Aorta (tissue), 5 donors: ENCODE measurements around the gene C10orf95. TPM values are rescaled to one million over a fixed set of nuclear protein-coding genes. Genes with fewer than 3 reads are reported as not detected.
"Not testable (repeated sequence)": the region's sequence is repeated elsewhere in the genome, so short reads cannot be mapped to it uniquely, and the experiment has no call there.

ENCODE experiments used
- ATAC-seq: fragments of 200-7000 bp; cut with Tn5 transposase; one replicate; pipeline ENCODE4 v1.9.1; 2022; ENCODE audit warnings: moderate library complexity; ENCODE audit not compliant: low FRiP score
- DNase-seq, 2 donors: peaks; one replicate each; pipeline ENCODE4 v3.0.0-alpha.2; 2020
- H3K27ac ChIP-seq, 2 donors: one replicate each; pipeline ENCODE4 v1.5.1; 2013; ENCODE audit warnings: low read length in 2 of 2, mild to moderate bottlenecking in 2 of 2, moderate library complexity in 2 of 2, control low read depth in 1 of 2, inconsistent platforms in 1 of 2, low read depth in 1 of 2
- H3K27me3 ChIP-seq, 2 donors: one replicate each; pipeline ENCODE4 v1.6.1; 2013; ENCODE audit warnings: control low read depth in 1 of 2, low read length in 1 of 2, mild to moderate bottlenecking in 1 of 2, moderate library complexity in 1 of 2; ENCODE audit not compliant: insufficient read depth in 2 of 2, control insufficient read depth in 1 of 2
- H3K36me3 ChIP-seq, 2 donors: one replicate each; pipeline ENCODE4 v1.6.1; 2013; ENCODE audit warnings: control low read depth in 1 of 2, low read length in 1 of 2, mild to moderate bottlenecking in 1 of 2; ENCODE audit not compliant: insufficient read depth in 2 of 2, control insufficient read depth in 1 of 2
- H3K4me1 ChIP-seq, 2 donors: one replicate each; pipeline ENCODE4 v1.6.1; 2013; ENCODE audit warnings: low read length in 2 of 2, control low read depth in 1 of 2, mild to moderate bottlenecking in 1 of 2, moderate library complexity in 1 of 2; ENCODE audit not compliant: insufficient read depth in 2 of 2, control insufficient read depth in 1 of 2
- H3K4me3 ChIP-seq, 2 donors: one replicate each; pipeline ENCODE4 v1.5.1; 2013; ENCODE audit warnings: low read length in 2 of 2, control low read depth in 1 of 2, mild to moderate bottlenecking in 1 of 2
- H3K9me3 ChIP-seq: one replicate; pipeline ENCODE4 v1.6.1; 2013; ENCODE audit warnings: mild to moderate bottlenecking, low read length; ENCODE audit not compliant: control insufficient read depth
- WGBS, 2 donors: extraction: QIAGEN DNeasy Blood & Tissue Kit; methylation state at CpG; one replicate each; pipeline ENCODE4 v1.1.7; 2013; 5-methylcytosine and 5-hydroxymethylcytosine counted together
- intact Hi-C, 2 donors: fragments of 100-400 bp; cut with DNase I; formaldehyde crosslinking; loops; one replicate each; pipeline versions ENCODE4 v1.14.2 to v1.15.0; 2022
- long read RNA-seq, 2 donors: library from polyadenylated mRNA; unstranded; transcript quantifications; one replicate each; pipeline ENCODE4 v2.0.0, GENCODE V29; 2020 to 2021
- polyA plus RNA-seq, 2 donors: library from polyadenylated mRNA; stranded (reverse); fragments of 200-250 nt; gene quantifications; one replicate each; pipeline ENCODE4 v1.2.3, GENCODE V29; 2013
- total RNA-seq, 2 donors: library from RNA; stranded (reverse); fragmentation: NEBNext Ultra II Directional; extraction: Animal tissue kit (Norgen Biotek cat#: 25700); gene quantifications; one replicate each; pipeline ENCODE4 v1.2.1, GENCODE V29; 2021
- donor health status: healthy with polysubstance abuse.
- donor health status: Bipolar disorder and iron deficiency.
- donor health status: DM: no; HTN: no; CAD: no.
- donor health status: DM: no; HTN: no; CAD: no.
- donor health status: DM: yes; HTN: yes; CAD: no.

Gene C10orf95, protein sequence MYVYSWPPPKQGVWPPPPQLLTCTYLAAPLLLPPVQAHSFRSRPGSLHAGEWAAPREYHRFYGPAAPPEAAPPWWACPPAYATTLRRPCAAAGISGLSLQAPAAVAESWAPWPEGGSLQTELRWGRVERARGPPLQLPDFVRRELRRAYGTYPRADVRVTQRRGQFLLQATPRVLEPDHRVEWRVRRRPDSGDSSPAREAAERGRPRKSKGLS
- total RNA-seq (not detected), polyA plus RNA-seq (under 1 TPM in 1 of 2 donors, not detected in 1; 0.36 TPM)
- long read RNA-seq, donor 1: 0 reads
- long read RNA-seq, donor 2: 0 reads

DNA sequence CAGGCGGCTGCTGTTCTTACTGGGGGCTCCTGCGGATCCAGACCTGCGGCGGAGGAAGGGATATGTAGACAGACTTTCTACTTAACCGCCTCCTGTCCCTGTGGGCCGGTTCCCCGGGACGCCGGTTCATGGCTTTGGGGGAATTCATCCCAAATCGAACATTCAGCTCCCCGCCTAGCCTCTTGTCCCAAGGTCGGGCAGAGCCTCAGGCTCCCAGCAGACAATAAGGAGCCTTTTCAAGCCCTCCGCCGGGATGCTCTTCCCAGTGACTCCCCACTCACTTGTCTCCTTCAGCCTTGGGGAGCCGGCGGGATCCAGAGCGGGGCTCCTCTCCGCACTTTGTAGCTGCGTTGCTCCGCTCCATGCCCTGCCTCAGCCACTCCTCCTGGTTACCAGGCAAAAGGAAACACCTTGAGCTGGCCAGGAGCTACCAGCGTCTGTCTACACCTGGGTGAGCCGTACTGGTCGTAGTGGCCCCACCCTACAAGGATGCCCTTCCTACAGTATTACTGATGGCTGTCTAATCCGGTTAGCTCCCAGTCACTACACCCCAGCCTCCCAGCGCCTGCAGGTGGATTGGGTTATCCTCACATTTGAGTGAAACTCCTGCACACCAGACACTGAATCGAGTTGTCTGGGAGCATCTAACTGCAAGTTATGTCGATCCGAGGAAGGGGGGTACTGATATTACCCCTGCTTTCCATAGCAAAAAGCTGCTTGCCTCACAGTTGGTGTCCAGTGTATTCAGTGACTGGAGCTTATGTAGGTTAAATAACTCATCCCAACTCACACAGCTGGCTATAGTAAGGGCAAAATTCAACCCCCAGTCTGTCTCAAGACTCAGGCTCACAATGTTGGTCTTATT is at the start of gene C10orf95:
C10orf95 (minus strand) TSS at position 439 of the 865 bp plus-strand sequence. CDS start 450 bp downstream, outside the sequence.
- ATAC-seq (no peak), DNase-seq (peak in 1 of 2 donors; percentile 78)
- peak within 1 kb of the TSS; percentile 81 to 94 for H3K4me3 ChIP-seq
- H3K36me3 ChIP-seq: no peaks in the 10 kb centered on the region
- no peaks in the 10 kb centered on the region for H3K9me3 ChIP-seq
- intact Hi-C loops: no loop called here
- no peaks in the 10 kb centered on the region for H3K27me3 ChIP-seq
- 40 to 44% methylated on average over 28 of the region's 28 CpGs for WGBS, 2 donors
- no peaks in the 10 kb centered on the region for H3K4me1 ChIP-seq
- H3K27ac ChIP-seq: peak within 1 kb of the TSS in 1 of 2 donors; percentile 41

DNA sequence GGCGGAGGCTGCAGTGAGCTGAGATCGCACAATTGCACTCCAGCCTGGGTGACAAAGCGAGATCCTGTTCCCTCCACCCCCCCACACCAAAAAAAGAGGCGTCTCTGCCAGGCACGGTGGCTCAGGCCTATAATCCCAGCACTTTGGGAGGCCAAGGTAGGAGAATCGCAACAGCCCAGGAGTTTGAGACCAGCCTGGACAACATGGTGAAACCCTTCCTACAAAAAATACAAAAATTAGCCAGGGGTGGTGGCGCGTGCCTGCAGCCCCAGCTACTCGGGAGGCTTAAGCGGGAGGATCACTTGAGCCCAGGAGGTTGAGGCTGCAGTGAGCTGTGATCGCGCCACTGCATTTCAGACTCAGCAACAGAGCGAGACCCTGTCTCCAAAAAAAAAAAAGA is 49.3 kb upstream of the C10orf95 start:
- not testable (repeated sequence) for H3K27me3 ChIP-seq, H3K36me3 ChIP-seq, H3K4me1 ChIP-seq, H3K27ac ChIP-seq, H3K9me3 ChIP-seq, ATAC-seq, H3K4me3 ChIP-seq
- 92 to 93% methylated on average over 13 of the region's 13 CpGs for WGBS, 2 donors
- peak in 1 of 2 donors; percentile 30 for DNase-seq
- intact Hi-C loops: loop anchor here in 1 of 2 donors (5.0 kb wide), 1 partner anchor 68 kb away; the partner anchor contains the start of gene CUEDC2

DNA sequence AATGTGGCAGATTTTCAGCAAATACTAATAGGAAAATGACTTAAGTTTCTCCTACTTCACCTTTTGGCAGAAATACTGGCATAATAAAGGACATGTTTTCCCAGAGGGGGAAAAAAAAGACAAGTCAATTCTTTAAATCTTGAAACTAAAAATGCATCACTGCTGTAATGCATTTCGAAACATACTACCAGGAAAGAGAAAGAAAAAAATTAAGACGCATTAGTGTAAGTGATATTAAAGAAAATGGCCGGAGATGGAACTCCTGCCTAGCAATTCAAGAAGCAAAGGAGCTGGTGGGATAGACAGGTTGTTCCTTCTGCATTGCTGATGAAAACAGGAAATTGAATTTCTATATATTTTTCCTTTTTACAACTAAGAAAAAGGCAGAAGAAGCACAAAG is 48.0 kb upstream of the C10orf95 start:
- no peak for DNase-seq
- Histone ChIP-seq H3K4me1 (no peaks in the 10 kb centered on the region), H3K27ac (no peak overlapping the region), H3K27me3 (no peaks in the 10 kb centered on the region), H3K4me3 (no peak overlapping the region), H3K9me3 (no peaks in the 10 kb centered on the region), H3K36me3 (no peaks in the 10 kb centered on the region)
- no peak for ATAC-seq
- 68 to 74% methylated on average over 3 of the region's 3 CpGs for WGBS, 2 donors
- intact Hi-C loops: no loop called here

DNA sequence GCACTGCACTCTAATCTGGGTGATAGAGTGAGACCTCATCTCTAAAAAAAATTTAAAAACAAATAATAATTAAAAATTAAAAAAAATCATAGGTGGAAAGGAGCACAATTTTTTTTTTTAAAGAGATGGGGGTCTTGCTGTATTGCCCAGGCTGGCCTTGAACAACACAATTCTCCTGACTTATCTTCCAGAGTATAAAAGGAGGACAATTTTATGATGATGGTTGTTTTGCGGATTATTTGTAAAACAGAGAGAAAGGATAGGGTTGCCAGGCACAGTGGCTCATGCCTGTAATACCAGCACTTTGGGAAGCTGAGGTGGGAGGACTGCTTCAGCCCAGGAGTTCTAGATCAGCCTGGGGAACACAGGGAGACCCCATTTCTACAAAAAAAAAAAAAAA is 46.2 kb upstream of the C10orf95 start:
- intact Hi-C loops: no loop called here
- Histone ChIP-seq H3K27ac (no peak overlapping the region), H3K36me3 (no peaks in the 10 kb centered on the region), H3K4me3 (no peak overlapping the region), H3K27me3 (no peaks in the 10 kb centered on the region), H3K9me3 (no peaks in the 10 kb centered on the region), H3K4me1 (peaks cover 0 to 2% of the 10 kb centered on the region in 2 donors)
- WGBS, 2 donors: 92 to 97% methylated on average over 1 of the region's 1 CpG
- ATAC-seq: no peak
- DNase-seq: no peak

DNA sequence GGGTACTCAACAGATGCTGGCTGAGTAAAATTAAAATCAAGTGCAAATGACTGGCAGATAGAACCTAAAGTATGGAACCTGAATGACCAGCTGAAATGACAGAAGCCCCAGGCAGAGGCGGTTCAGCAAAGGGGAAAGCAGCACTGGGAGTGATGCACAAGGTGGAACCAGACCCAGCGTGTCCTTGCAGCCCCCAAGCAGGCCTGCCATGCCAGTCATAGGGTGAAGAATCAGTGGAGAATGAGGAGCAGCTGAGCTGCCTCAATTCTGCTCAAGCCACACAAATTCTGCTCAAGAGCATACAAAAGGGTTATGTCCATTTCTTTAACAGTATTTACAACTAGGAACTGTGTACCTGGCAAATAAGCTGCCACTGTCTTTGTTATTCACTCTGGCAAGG is 42.4 kb upstream of the C10orf95 start:
- H3K4me3 ChIP-seq: no peak overlapping the region
- H3K36me3 ChIP-seq: peaks cover 0 to 2% of the 10 kb centered on the region in 2 donors
- no peaks in the 10 kb centered on the region for H3K9me3 ChIP-seq
- ATAC-seq (no peak), DNase-seq (peak in 1 of 2 donors; percentile 27)
- intact Hi-C loops: no loop called here
- H3K27ac ChIP-seq: no peak overlapping the region
- no peaks in the 10 kb centered on the region for H3K27me3 ChIP-seq
- 78 to 86% methylated on average over 2 of the region's 2 CpGs for WGBS, 2 donors
- peaks cover 0 to 2% of the 10 kb centered on the region in 2 donors for H3K4me1 ChIP-seq

DNA sequence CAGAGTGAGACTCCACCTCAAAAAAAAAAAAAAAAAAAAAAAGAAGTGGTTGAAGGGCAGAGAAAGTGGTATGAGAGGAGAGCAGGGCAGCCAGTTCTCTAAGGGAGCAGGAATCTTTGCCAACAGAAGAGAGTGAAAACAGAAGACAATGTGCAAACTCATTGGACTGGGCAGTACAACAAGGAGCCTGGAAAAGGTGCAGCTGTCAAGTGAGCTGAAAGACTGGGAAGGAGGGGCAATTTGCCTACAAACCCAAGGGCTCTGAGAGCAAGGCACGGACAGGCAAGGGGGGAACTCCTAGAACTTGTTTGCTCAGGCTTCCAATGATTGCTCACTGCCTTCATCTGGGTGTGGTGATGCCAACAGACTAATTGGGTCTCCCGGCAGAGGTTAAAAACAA is 41.6 kb upstream of the C10orf95 start:
- Histone ChIP-seq H3K27me3 (no peaks in the 10 kb centered on the region), H3K36me3 (peaks cover 0 to 5% of the 10 kb centered on the region in 2 donors), H3K4me3 (no peak overlapping the region), H3K27ac (no peak overlapping the region), H3K4me1 (peaks cover 0 to 2% of the 10 kb centered on the region in 2 donors), H3K9me3 (no peaks in the 10 kb centered on the region)
- intact Hi-C loops: no loop called here
- ATAC-seq (no peak), DNase-seq (peak; percentile 12 to 25)
- WGBS, 2 donors: 17 to 21% methylated on average over 2 of the region's 2 CpGs

DNA sequence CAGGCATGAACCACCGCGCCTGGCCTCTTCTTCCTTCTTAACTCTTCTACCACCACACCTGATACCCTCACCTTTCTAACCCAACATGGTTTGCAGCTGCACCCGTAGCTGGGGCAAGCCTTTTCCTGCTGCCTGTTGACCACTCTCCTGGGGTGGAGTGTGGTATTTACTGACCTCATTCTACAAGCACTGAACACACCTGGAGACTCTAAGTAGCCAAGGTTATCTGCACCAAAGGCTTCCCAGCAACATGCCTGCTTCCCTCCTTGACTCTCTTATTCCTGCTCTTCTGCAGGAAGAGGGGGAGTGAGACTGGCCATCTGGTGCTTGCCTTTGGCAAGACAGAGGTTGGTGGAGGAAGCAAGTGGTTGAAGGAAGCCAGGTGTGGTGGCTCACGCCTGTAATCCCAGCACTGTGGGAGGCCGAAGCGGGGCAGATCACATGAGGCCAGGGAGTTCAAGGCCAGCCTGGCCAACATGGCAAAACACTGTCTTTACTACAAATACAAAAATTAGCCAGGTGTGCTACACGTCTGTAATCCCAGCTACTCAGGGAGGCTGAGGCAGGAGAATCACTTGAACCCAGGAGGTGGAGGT is 41.1 kb upstream of the C10orf95 start:
- intact Hi-C loops: no loop called here
- no peak overlapping the region for H3K27ac ChIP-seq

DNA sequence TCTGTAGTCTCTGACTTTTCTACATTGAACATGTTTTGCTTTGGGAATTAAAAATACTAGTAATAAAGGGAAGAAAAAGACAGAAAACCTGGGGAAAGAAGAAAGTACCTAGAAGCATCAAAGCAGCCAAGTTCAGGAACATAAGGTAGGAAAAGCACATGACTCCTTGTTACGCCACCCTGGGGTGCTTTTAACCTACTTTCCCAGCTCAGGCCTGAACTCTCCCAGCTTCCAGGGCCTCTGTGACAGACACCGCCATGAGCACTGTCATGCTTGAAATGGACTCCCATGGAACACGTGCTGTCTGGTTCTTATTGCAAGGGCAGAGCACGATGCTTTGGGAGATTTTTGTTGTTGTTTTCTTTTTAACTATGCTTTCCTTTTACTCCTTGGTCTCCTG is 39.8 kb upstream of the C10orf95 start:
- WGBS, 2 donors: 75 to 78% methylated on average over 4 of the region's 4 CpGs
- intact Hi-C loops: no loop called here
- ATAC-seq: no peak
- H3K9me3 ChIP-seq: no peaks in the 10 kb centered on the region
- peak in 1 of 2 donors; percentile 10 for DNase-seq
- H3K4me3 ChIP-seq: no peak overlapping the region
- H3K36me3 ChIP-seq: peaks cover 0 to 7% of the 10 kb centered on the region in 2 donors
- H3K27me3 ChIP-seq: no peaks in the 10 kb centered on the region
- peaks cover 0 to 2% of the 10 kb centered on the region in 2 donors for H3K4me1 ChIP-seq
- no peak overlapping the region for H3K27ac ChIP-seq

More for the DNA sequence above, 41.1 kb upstream of the C10orf95 start:
- WGBS, 2 donors: 94 to 95% methylated on average over 7 of the region's 7 CpGs
- DNase-seq: peak; percentile 9 to 22
- no peaks in the 10 kb centered on the region for H3K9me3 ChIP-seq
- no peak overlapping the region for H3K4me3 ChIP-seq
- peaks cover 0 to 5% of the 10 kb centered on the region in 2 donors for H3K36me3 ChIP-seq
- ATAC-seq: no peak
- peaks cover 0 to 2% of the 10 kb centered on the region in 2 donors for H3K4me1 ChIP-seq
- no peaks in the 10 kb centered on the region for H3K27me3 ChIP-seq
